NT2/D1 (cell line): Measurements from ENCODE around the gene TSPEAR.

Experiments
- DNase-seq: peaks from one replicate; pipeline ENCODE4 v3.0.0-alpha.2; 2011; ENCODE audit warnings: low read depth, low spot score
- H3K27me3 ChIP-seq: 2 replicates; pipeline ENCODE4 v1.6.0; 2011; ENCODE audit warnings: mild to moderate bottlenecking; ENCODE audit not compliant: insufficient read length, insufficient read depth
- H3K36me3 ChIP-seq: 2 replicates; pipeline ENCODE4 v1.6.1; 2011; ENCODE audit warnings: mild to moderate bottlenecking, low read length, mixed read lengths; ENCODE audit not compliant: insufficient read depth, insufficient read length
- H3K4me1 ChIP-seq: 2 replicates; pipeline ENCODE4 v1.5.1; 2011; ENCODE audit not compliant: insufficient read depth, insufficient read length
- H3K4me3 ChIP-seq: 2 replicates; pipeline ENCODE4 v1.5.1; 2011; ENCODE audit warnings: low read depth; ENCODE audit not compliant: insufficient read length
- H3K9ac ChIP-seq: 2 replicates; pipeline ENCODE4 v1.6.0; 2011; ENCODE audit warnings: low read depth; ENCODE audit not compliant: insufficient read length
- H3K9me3 ChIP-seq: 2 replicates; pipeline ENCODE4 v1.5.1; 2011; ENCODE audit warnings: mild to moderate bottlenecking, low read length; ENCODE audit not compliant: insufficient read depth
- SUZ12 ChIP-seq: IDR thresholded peaks from 2 replicates; pipeline ENCODE4 v1.6.1; 2011; ENCODE audit not compliant: insufficient read length, insufficient read depth; ENCODE audit errors: extremely low read depth
- YY1 ChIP-seq: IDR thresholded peaks from 2 replicates; pipeline ENCODE4 v1.6.1; 2011; ENCODE audit not compliant: insufficient read length, insufficient read depth
- ZNF274 ChIP-seq: IDR thresholded peaks from 2 replicates; pipeline ENCODE4 v1.6.1; 2011; ENCODE audit warnings: mild to moderate bottlenecking, low read depth, low read length

Gene TSPEAR

GRCh38 chr21:44740742-44741141 is 29.4 kb upstream of the TSPEAR start:
- Histone ChIP-seq H3K36me3 (no peaks in the 10 kb centered on the region), H3K9ac (no peak overlapping the region), H3K4me1 (no peaks in the 10 kb centered on the region), H3K9me3 (peaks cover 80% of the 10 kb centered on the region), H3K27me3 (no peaks in the 10 kb centered on the region), H3K4me3 (no peak overlapping the region)
- no peak for DNase-seq
- TF ChIP-seq ZNF274, result no peak
- TF ChIP-seq YY1, result no peak
- no peak for TF ChIP-seq SUZ12

- Histone ChIP-seq H3K4me1 (no peaks in the 10 kb centered on the region), H3K36me3 (no peaks in the 10 kb centered on the region), H3K9ac (no peak overlapping the region), H3K27me3 (no peaks in the 10 kb centered on the region), H3K9me3 (peaks cover 83% of the 10 kb centered on the region), H3K4me3 (no peak overlapping the region)
- TF ChIP-seq SUZ12, result no peak
- no peak for TF ChIP-seq ZNF274
- TF ChIP-seq YY1, result no peak
- DNase-seq, result no peak
Observed at GRCh38 chr21:44739316-44739715, 27.9 kb upstream of the TSPEAR start.

DNA sequence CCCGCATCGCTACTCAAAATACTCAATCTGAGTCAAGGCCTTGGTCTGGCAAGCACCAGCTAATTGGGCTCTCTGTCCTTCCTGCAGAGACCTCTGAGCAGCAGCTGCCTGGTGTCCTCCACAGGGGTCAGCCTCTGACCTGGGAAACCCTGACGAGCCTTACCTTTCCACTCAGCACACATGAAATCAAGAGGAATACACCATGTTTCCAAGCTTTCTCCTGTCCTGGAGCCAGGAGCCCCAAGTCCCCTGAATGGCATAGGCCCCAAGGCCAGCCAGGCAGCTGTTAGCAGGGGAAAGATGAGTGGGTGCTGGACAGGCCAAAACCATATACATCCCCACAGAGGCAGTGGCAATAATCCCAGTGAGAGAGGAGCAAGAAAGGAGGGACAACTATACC is 27.2 kb upstream of the TSPEAR start:
- peaks cover 83% of the 10 kb centered on the region for H3K9me3 ChIP-seq
- H3K4me1 ChIP-seq, result no peaks in the 10 kb centered on the region
- no peak for TF ChIP-seq ZNF274
- no peak for TF ChIP-seq YY1
- TF ChIP-seq SUZ12, result no peak
- H3K36me3 ChIP-seq, result no peaks in the 10 kb centered on the region
- no peak overlapping the region for H3K4me3 ChIP-seq
- no peaks in the 10 kb centered on the region for H3K27me3 ChIP-seq
- no peak overlapping the region for H3K9ac ChIP-seq
- no peak for DNase-seq

GRCh38 chr21:44737706-44738354 is 26.5 kb upstream of the TSPEAR start:
- no peak for DNase-seq
- H3K27me3 ChIP-seq, result no peaks in the 10 kb centered on the region
- TF ChIP-seq ZNF274 (no peak), YY1 (no peak), SUZ12 (no peak)

DNA sequence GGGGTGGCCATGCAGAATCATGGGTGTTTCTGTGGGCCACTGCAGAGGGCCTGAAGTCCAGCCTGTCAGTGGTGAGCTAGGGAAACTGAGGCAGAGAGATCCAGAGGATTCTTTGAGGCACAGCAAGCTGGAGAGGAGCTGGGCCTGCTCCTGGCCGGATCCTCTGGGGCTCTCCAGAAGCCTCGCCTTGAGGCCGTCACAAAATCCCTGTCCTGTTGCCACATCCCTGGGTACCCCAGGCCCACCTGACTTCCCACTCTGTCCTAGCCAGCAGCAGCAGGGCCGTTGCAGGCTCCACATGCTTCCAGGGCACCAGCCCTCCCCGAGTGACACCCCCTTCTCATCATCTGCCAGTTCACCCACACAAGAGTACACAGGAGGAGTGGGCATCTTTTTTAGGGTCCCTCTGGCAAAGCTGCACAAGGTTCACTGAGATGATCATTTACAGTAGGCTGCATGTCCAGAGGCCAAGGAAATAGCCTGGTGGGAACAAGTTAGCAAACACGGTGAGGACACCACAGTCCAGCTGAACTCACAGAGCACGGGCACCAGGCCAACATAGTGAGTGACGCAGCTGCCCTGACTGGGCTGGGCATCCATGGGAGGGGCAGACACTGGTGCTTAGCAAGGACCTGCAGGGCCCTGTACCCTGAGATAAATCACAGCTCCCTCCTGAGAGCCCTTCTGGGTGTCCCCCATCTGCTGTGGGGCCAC is 25.1 kb upstream of the TSPEAR start:
- Histone ChIP-seq H3K9ac (no peak overlapping the region), H3K27me3 (no peaks in the 10 kb centered on the region), H3K9me3 (peaks cover 73% of the 10 kb centered on the region), H3K4me3 (no peak overlapping the region), H3K4me1 (no peaks in the 10 kb centered on the region), H3K36me3 (no peaks in the 10 kb centered on the region)
- TF ChIP-seq SUZ12 (no peak), YY1 (no peak), ZNF274 (no peak)
- no peak for DNase-seq

More at GRCh38 chr21:44737706-44738354, 26.5 kb upstream of the TSPEAR start:
- Histone ChIP-seq H3K9me3 (peaks cover 76% of the 10 kb centered on the region), H3K4me1 (no peaks in the 10 kb centered on the region), H3K4me3 (no peak overlapping the region), H3K36me3 (no peaks in the 10 kb centered on the region), H3K9ac (no peak overlapping the region)

- Histone ChIP-seq H3K9ac (no peak overlapping the region), H3K4me1 (peaks cover 2% of the 10 kb centered on the region), H3K27me3 (peaks cover 1% of the 10 kb centered on the region), H3K4me3 (no peak overlapping the region), H3K36me3 (no peaks in the 10 kb centered on the region), H3K9me3 (peaks cover 73% of the 10 kb centered on the region)
- TF ChIP-seq ZNF274, result no peak
- TF ChIP-seq SUZ12, result no peak
- TF ChIP-seq YY1, result no peak
- DNase-seq, result no peak
Observed at GRCh38 chr21:44735821-44736220, 24.4 kb upstream of the TSPEAR start.

DNA sequence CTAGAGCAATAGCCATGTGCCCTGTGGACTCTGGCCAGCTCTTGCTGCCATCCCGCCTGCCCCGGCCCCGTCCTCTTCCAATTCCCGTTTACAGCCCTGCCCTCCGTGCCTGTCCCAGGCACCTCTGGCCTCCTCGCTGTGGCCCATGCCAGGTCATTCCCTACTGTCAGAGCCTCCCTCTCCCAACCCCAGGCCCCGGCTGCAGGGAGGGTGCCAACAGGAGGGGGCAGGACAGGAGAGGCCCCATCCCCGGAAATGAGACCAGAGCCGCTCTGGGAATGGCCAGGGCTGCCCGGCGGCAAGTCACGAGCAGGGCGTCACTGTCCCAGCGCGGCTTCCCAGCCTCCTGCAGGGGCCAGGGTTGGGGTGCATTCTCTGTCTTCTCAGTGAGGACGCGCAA is 23.5 kb upstream of the TSPEAR start:
- Histone ChIP-seq H3K4me3 (no peak overlapping the region), H3K36me3 (no peaks in the 10 kb centered on the region), H3K9ac (no peak overlapping the region), H3K4me1 (peaks cover 3% of the 10 kb centered on the region), H3K27me3 (peaks cover 7% of the 10 kb centered on the region), H3K9me3 (peaks cover 68% of the 10 kb centered on the region)
- TF ChIP-seq SUZ12, result no peak
- TF ChIP-seq ZNF274, result no peak
- TF ChIP-seq YY1, result no peak
- DNase-seq, result no peak
